Esophagus (tissue), 2 donors: ENCODE results near the gene ACTR10. TPM values are rescaled to one million over a fixed set of nuclear protein-coding genes. Genes with fewer than 3 reads are reported as not detected.

ENCODE experiments used
- H3K27ac ChIP-seq, 2 donors: one replicate each; pipeline ENCODE4 v1.5.1; 2013; ENCODE audit warnings: low read depth in 2 of 2, mild to moderate bottlenecking in 2 of 2, inconsistent platforms in 1 of 2, low read length in 1 of 2, moderate library complexity in 1 of 2
- H3K27me3 ChIP-seq, 2 donors: one replicate each; pipeline ENCODE4 v1.6.1; 2013; ENCODE audit warnings: low read length in 2 of 2, control low read depth in 1 of 2, mild to moderate bottlenecking in 1 of 2; ENCODE audit not compliant: insufficient read depth in 2 of 2, control insufficient read depth in 1 of 2
- H3K36me3 ChIP-seq, 2 donors: one replicate each; pipeline ENCODE4 v1.6.1; 2013; ENCODE audit warnings: low read length in 1 of 2; ENCODE audit not compliant: control insufficient read depth in 2 of 2, insufficient read depth in 2 of 2
- H3K4me1 ChIP-seq, 2 donors: one replicate each; pipeline ENCODE4 v1.6.1; 2013; ENCODE audit warnings: low read length in 1 of 2; ENCODE audit not compliant: control insufficient read depth in 2 of 2, insufficient read depth in 2 of 2
- H3K4me3 ChIP-seq, 2 donors: one replicate each; pipeline ENCODE4 v1.5.1; 2013; ENCODE audit warnings: low read length in 2 of 2, mild to moderate bottlenecking in 2 of 2, low read depth in 1 of 2, moderate library complexity in 1 of 2
- H3K9me3 ChIP-seq, 2 donors: one replicate each; pipeline ENCODE4 v1.6.1; 2013; ENCODE audit warnings: mild to moderate bottlenecking in 2 of 2, low read depth in 1 of 2, low read length in 1 of 2, moderate library complexity in 1 of 2; ENCODE audit not compliant: control insufficient read depth in 2 of 2, insufficient read depth in 1 of 2
- WGBS, 2 donors: extraction: QIAGEN DNeasy Blood & Tissue Kit; methylation state at CpG; one replicate each; pipeline ENCODE4 v1.1.7; 2013; 5-methylcytosine and 5-hydroxymethylcytosine counted together
- polyA plus RNA-seq, 2 donors: library from polyadenylated mRNA; stranded (reverse); fragments of 200-250 nt; gene quantifications; one replicate each; pipeline ENCODE4 v1.2.3, GENCODE V29; 2013
- donor health status: healthy with polysubstance abuse.
- donor health status: Bipolar disorder and iron deficiency.

The ACTR10 gene
- polyA plus RNA-seq: 10 to 100 TPM; 42.8 to 57.4 TPM

GRCh38 chr14:58199726-58200479 lies at the start of gene ACTR10:
TSS of gene ACTR10 (plus strand) at chr14:58200149. CDS start at chr14:58200218, 69 bp downstream.
- Histone ChIP-seq H3K27ac (peak within 1 kb of the TSS; percentile 97 to 98), H3K36me3 (no peaks in the 10 kb centered on the region), H3K4me1 (peaks cover 0 to 2% of the 10 kb centered on the region in 2 donors), H3K4me3 (peak within 1 kb of the TSS; percentile 93 to 99), H3K9me3 (no peaks in the 10 kb centered on the region), H3K27me3 (no peaks in the 10 kb centered on the region)
- WGBS, 2 donors: 0% methylated on average over 51 to 78 of the region's 78 CpGs

- H3K4me1 ChIP-seq: peaks cover 0 to 4% of the 10 kb centered on the region in 2 donors
- 81 to 82% methylated on average over 6 of the region's 6 CpGs for WGBS, 2 donors
- H3K27ac ChIP-seq: no peak overlapping the region
- no peaks in the 10 kb centered on the region for H3K36me3 ChIP-seq
- no peaks in the 10 kb centered on the region for H3K27me3 ChIP-seq
- no peaks in the 10 kb centered on the region for H3K9me3 ChIP-seq
- no peak overlapping the region for H3K4me3 ChIP-seq
These were observed 49.6 kb upstream of the ACTR10 start for GRCh38 chr14:58150243-58150805.

GRCh38 chr14:58151133-58152013 lies 48.6 kb upstream of the ACTR10 start:
- no peaks in the 10 kb centered on the region for H3K9me3 ChIP-seq
- H3K36me3 ChIP-seq: no peaks in the 10 kb centered on the region
- WGBS, 2 donors: 1 to 2% methylated on average over 54 to 56 of the region's 56 CpGs
- H3K4me3 ChIP-seq: peak overlapping the region; percentile 72 to 78
- H3K27me3 ChIP-seq: no peaks in the 10 kb centered on the region
- peak overlapping the region in 1 of 2 donors; percentile 1 for H3K27ac ChIP-seq
- H3K4me1 ChIP-seq: peaks cover 0 to 4% of the 10 kb centered on the region in 2 donors

- Histone ChIP-seq H3K36me3 (no peaks in the 10 kb centered on the region), H3K9me3 (no peaks in the 10 kb centered on the region), H3K27ac (peak within 1 kb of the TSS in 1 of 2 donors; percentile 1), H3K4me3 (peak within 1 kb of the TSS; percentile 72 to 78), H3K27me3 (no peaks in the 10 kb centered on the region), H3K4me1 (peaks cover 0 to 4% of the 10 kb centered on the region in 2 donors)
- WGBS, 2 donors: 1% methylated on average over 46 to 70 of the region's 70 CpGs
These were observed 47.7 kb upstream of the ACTR10 start, which contains the start of gene ARMH4 for GRCh38 chr14:58152014-58152857. TSS of gene ARMH4 (minus strand) at chr14:58152213. CDS start at chr14:58139358, 12,855 bp downstream.

GRCh38 chr14:58160561-58160960 lies 39.4 kb upstream of the ACTR10 start:
- Histone ChIP-seq H3K27ac (no peak overlapping the region), H3K4me1 (no peaks in the 10 kb centered on the region), H3K36me3 (no peaks in the 10 kb centered on the region), H3K27me3 (no peaks in the 10 kb centered on the region), H3K4me3 (no peak overlapping the region), H3K9me3 (no peaks in the 10 kb centered on the region)

- no peak overlapping the region for H3K27ac ChIP-seq
- no peaks in the 10 kb centered on the region for H3K4me1 ChIP-seq
- H3K9me3 ChIP-seq: no peaks in the 10 kb centered on the region
- 32 to 34% methylated on average over 10 of the region's 10 CpGs for WGBS, 2 donors
- H3K4me3 ChIP-seq: no peak overlapping the region
- no peaks in the 10 kb centered on the region for H3K27me3 ChIP-seq
- no peaks in the 10 kb centered on the region for H3K36me3 ChIP-seq
These were observed 33.7 kb upstream of the ACTR10 start for GRCh38 chr14:58166005-58166983.

GRCh38 chr14:58167057-58167456 lies 32.9 kb upstream of the ACTR10 start:
- 32 to 57% methylated on average over 1 of the region's 1 CpG for WGBS, 2 donors

GRCh38 chr14:58167891-58168290 lies 32.1 kb upstream of the ACTR10 start:
- no peaks in the 10 kb centered on the region for H3K9me3 ChIP-seq
- 76 to 81% methylated on average over 5 of the region's 5 CpGs for WGBS, 2 donors
- no peaks in the 10 kb centered on the region for H3K36me3 ChIP-seq
- H3K27me3 ChIP-seq: no peaks in the 10 kb centered on the region
- H3K4me1 ChIP-seq: no peaks in the 10 kb centered on the region
- H3K27ac ChIP-seq: no peak overlapping the region
- H3K4me3 ChIP-seq: no peak overlapping the region

More at GRCh38 chr14:58167057-58167456, 32.9 kb upstream of the ACTR10 start:
- no peaks in the 10 kb centered on the region for H3K27me3 ChIP-seq
- H3K27ac ChIP-seq: no peak overlapping the region
- no peak overlapping the region for H3K4me3 ChIP-seq
- H3K36me3 ChIP-seq: no peaks in the 10 kb centered on the region
- H3K9me3 ChIP-seq: no peaks in the 10 kb centered on the region
- H3K4me1 ChIP-seq: no peaks in the 10 kb centered on the region
